NCI-H446 (cell line): ENCODE measurements around the gene NYAP1.
"Not testable (repeated sequence)": the region's sequence is repeated elsewhere in the genome, so short reads cannot be mapped to it uniquely, and the experiment has no call there.

Experiments
- DNase-seq, 2 experiments: peaks; one replicate each; lab custom pipeline; 2025; lab: John Stamatoyannopoulos, UW

The NYAP1 gene

DNA sequence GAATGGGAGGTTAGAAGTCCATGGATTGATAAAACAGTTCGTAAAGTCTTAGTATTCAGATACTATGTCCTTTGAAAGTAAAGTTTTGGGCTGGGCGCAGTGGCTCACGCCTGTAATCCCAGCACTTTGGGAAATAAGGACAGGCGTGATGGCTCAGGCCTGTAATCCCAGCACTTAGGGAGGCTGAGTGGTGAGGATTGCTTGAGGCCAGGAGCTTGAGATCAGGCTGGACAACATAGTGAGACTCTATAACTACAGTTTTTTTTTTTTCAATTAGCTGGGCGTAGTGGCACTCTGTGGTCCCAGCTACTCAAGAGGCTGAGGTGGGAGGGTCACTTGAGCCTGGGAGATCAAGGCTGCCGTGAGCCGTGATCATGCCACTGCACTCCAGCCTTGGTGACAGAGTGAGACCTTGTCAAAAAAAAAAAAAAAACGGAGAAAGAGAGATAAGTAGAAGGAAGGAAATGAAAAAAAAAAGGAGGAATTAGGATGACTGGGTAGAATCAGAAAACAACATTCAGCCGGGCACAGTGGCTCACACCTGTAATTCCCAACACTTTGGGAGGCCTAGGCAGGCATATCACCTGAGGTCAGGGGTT, 29.6 kb downstream of the NYAP1 start:
- DNase-seq: no peak

- peak in 1 of 2 experiments; percentile 20 for DNase-seq
These were observed 31.4 kb downstream of the NYAP1 start for GRCh38 chr7:100515072-100515532.

- DNase-seq: peak in 1 of 2 experiments; percentile 8
These were observed 32.5 kb downstream of the NYAP1 start for GRCh38 chr7:100516135-100516812.

- no peak for DNase-seq
These were observed 33.6 kb downstream of the NYAP1 start for GRCh38 chr7:100517305-100517704.

DNA sequence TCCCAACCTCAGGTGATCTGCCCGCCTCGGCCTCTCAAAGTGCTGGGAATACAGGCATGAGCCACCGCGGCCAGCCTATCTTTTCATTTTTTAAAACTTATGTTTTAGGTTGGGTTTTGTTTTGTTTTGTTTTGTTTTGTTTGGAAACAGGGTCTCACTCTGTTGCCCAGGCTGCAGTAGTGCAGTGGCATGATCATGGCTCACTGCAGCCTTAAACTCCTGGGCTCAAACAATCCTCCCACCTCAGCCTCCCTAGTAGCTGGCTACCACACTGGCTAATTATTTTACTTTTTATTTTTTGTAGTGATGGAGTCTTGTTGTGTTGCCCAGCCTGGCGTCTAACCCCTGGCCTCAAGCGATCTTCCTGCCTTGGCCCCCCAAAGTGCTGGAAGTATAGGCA, 35.9 kb downstream of the NYAP1 start:
- no peak for DNase-seq

DNA sequence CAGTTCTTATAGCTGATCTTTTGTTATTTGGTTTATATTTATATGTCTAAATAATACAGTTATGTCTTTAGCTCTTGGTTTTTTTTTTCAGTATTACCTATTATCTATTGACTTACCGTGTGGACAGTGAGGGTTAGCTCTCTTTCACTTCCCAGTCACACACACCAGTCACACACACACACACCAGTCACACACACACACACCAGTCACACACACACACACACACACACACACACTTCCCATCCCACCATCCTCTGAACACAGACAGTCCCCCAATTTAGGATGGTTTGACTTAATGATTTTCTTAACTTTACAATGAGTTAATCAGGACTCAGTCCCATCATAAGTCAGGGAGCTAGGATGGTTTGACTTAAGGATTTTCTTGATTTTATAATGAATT, 36.4 kb downstream of the NYAP1 start:
- no peak for DNase-seq

- DNase-seq: no peak
These were observed 37.3 kb downstream of the NYAP1 start for GRCh38 chr7:100521076-100521475.

DNA sequence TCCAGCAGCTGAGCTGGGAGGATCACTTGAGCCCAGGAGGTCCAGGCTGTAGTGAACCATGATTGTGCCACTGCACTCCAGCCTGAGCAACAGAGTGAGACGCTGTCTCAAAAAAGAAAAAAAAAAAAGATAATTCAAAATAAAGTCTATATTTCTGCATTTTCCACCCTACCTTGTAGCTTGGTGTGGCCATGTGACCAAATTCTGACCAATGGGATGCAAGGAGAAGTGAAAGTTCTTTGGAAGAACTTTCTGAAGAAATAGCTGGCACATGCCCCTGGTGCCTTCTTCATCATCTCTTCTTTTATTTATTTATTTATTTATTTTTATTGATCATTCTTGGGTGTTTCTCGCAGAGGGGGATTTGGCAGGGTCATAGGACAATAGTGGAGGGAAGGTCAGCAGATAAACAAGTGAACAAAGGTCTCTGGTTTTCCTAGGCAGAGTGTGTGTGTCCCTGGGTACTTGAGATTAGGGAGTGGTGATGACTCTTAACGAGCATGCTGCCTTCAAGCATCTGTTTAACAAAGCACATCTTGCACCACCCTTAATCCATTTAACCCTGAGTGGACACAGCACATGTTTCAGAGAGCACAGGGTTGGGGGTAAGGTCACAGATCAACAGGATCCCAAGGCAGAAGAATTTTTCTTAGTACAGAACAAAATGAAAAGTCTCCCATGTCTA, 38.3 kb downstream of the NYAP1 start:
- not testable (repeated sequence) for DNase-seq

- not testable (repeated sequence) for DNase-seq
These were observed 39.5 kb downstream of the NYAP1 start for GRCh38 chr7:100523192-100523591.

DNA sequence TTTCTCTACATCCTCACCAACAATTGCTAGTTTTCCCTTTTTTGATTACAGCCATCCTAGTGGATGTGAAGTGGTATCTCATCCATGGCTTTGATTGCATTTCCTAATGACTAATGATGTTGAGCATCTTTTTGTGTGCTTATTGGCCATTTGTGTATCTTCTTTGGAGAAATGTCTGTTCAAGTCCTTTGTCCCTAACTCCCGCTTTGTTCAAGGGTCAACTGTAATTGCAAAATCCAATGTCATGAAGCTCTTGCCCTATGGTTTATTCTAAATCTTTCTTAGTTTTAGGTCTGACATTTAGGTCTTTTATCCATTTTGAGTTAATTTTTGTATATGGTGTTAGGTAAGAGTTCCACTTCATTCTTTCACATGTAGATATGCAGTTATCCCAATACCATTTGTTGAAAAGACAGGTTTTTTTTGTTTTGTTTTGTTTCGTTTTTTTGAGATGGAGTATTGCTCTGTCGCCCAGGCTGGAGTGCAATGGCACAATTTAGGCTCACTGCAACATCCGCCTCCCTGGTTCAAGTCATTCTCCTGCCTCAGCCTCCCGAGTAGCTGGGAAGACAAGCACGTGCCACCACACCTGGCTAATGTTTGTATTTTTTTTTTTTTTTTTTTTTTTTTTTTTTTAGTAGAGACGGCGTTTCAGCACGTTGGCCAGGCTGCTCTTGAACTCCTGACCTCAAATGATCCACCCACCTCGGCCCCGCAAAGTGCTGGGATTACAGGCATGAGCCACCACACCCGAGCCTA, 44.6 kb downstream of the NYAP1 start:
- not testable (repeated sequence) for DNase-seq

- DNase-seq: no peak
These were observed 48.7 kb downstream of the NYAP1 start for GRCh38 chr7:100532165-100533022.

DNA sequence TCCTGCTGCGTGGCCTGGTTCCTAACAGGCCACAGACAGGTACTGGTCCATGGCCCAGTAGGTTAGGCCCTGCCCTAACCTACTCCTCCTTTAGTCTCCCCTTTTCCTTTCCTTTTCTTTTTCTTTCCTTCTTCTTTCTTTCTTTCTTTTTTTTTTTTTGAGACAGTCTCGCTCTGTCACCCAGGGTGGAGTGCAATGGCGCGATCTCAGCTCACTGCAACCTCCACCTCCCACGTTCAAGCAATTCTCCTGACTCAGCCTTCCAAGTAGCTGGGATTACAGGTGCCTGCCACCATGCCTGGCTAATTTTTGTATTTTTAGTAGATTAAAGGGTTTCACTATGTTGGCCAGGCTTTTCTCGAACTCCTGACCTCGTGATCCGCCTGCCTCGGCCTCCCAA, 52.3 kb downstream of the NYAP1 start:
- not testable (repeated sequence) for DNase-seq

DNA sequence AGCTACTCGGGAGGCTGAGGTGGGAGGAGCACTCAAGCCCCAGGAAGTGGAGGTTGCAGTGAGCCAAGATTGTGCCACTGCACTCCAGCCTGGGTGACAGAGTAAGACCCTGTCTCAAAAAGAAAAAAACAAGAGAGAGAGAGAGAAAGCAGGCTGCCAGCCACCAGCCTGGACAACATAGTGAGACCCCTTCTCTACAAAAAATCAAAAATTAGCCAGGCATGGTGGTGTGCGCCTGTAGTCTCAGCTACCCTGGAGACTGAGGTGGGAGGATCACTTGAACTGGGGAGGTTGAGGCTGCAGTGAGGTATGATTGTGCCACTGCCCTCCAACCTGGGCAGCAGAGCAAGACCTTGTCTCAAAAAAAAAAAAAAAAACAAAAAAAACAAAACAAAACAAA, 53.0 kb downstream of the NYAP1 start:
- DNase-seq: not testable (repeated sequence)

DNA sequence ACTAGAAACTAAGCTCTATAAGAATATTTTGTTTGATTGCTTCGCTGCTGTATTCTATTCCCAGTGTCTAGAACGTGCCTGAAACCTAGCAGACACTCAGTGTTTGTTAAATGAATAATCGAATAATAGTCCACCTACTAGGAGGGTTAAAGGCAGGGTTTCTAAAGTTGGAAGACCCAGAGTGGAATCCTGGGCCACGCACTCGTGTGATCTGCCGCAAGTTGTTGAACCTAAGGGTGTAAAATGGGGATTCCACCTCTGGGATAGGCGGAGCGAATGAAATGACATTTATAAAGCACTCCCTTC, 54.6 kb downstream of the NYAP1 start:
- no peak for DNase-seq

DNA sequence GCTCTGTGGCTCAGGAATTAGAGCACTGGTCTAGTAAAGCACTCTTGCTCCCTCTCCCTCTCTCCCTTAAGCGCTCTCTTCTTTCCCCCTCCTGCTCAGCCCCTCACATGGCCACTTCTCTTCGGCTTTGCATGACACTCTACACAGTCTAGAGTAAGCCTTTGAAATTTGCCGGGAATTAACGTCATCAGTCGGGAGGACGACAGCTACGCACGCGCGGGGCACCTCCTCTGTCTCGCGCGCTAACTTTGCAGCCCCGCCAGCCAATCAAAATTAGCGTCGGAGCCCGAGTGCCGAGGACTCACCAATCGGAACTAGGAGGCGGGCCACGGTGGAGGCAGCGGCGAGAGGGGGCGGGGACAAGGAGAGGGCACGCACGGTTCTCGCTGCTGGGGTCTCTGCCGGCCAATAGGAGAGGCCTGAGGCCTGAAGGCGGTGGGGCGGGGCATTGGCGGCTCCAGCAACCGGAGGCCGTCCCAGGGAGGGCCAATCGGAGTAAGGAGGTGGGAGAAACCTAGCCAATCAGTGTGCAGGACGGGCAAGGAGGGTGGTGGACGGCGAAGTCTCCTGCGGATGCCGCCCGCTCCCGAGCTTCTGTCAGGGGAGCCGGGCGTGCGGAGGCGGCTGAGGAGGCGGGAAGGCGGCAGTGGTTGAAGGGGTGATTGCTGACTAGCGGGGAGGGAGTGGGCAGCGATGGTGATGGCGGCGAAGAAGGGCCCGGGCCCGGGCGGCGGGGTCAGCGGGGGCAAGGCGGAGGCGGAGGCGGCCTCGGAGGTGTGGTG, 55.1 kb downstream of the NYAP1 start, which contains the start of gene AGFG2:
AGFG2 (plus strand) TSS at position 550 of the 782 bp plus-strand sequence; CDS start at position 694, 144 bp downstream.
- peak; percentile 96 to 99 for DNase-seq

GRCh38 chr7:100539436-100540006, 55.8 kb downstream of the NYAP1 start:
- no peak for DNase-seq

GRCh38 chr7:100540073-100540723, 56.5 kb downstream of the NYAP1 start:
- no peak for DNase-seq

DNA sequence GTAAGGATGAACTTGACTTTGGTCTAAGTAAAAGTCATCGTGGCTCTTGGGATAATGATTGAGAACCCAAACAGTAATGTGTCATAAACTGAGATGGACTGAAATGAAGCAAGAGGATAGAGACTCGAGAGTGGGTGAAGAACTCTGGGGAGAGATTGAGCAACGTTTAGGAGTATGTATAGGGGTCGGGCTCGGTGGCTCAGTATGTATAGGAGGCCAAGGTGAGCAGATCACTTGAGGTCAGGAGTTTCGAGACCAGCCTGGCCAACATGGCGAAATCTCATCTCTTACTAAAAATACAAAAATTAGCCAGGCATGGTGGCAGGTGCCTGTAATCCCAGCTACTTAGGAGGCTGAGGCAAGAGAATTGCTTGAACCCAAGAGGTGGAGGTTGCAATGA, 57.6 kb downstream of the NYAP1 start:
- not testable (repeated sequence) for DNase-seq

DNA sequence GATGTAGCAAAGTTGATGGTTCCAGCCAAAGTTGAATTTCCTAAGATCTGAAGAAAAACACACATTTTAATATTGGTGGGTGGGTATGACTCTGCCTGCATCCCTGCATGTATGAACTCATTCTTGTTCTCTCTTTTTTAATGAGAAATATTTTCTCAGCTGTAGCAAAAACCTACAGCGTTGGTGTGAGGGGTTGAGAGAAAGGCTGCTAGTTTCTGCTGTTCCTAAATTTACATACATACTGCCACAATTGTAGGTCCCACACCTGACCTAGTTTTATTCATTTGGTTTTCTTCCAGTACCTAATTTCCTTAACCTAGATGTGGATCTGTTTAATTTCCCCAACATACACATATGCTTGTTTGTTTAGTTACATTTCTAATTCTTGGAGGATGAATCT, 59.9 kb downstream of the NYAP1 start:
- DNase-seq: no peak

DNA sequence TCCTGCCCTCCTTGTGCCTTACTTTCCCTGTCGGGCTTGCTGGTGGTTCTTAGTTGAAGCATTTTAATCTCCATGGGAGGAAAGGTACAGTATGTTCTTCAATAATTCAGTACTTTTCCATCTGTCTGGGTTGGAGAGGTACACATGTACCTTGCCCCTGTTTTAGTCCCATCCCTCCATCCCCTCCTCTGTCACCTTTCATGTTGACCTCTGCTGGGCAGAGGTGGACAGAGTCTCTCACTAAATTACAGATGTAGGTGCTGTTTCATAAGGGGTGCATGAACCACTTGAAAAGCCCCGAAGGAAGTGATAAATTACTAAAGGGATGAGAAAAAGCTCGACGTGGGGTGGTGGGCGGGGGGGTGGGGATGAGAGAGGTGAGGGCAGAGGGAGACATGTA, 60.7 kb downstream of the NYAP1 start:
- DNase-seq: no peak
